NCI-H460 (cell line): ENCODE measurements around the gene SNN. TPM values are rescaled to one million over a fixed set of nuclear protein-coding genes. Genes with fewer than 3 reads are reported as not detected.

Experiments
- DNase-seq: peaks from one replicate; pipeline ENCODE4 v3.0.0-alpha.2; 2016; ENCODE audit warnings: low read depth; ENCODE audit errors: extremely low read depth
- total RNA-seq: library from RNA; depleted of rRNA; stranded (reverse); fragments of >200 nt; shearing (Covaris generic); gene quantifications from 2 replicates; pipeline ENCODE4 v1.2.3, GENCODE V29; 2014

SNN gene
- total RNA-seq, 1 experiment from 2014 or later = 2.0 TPM

DNA sequence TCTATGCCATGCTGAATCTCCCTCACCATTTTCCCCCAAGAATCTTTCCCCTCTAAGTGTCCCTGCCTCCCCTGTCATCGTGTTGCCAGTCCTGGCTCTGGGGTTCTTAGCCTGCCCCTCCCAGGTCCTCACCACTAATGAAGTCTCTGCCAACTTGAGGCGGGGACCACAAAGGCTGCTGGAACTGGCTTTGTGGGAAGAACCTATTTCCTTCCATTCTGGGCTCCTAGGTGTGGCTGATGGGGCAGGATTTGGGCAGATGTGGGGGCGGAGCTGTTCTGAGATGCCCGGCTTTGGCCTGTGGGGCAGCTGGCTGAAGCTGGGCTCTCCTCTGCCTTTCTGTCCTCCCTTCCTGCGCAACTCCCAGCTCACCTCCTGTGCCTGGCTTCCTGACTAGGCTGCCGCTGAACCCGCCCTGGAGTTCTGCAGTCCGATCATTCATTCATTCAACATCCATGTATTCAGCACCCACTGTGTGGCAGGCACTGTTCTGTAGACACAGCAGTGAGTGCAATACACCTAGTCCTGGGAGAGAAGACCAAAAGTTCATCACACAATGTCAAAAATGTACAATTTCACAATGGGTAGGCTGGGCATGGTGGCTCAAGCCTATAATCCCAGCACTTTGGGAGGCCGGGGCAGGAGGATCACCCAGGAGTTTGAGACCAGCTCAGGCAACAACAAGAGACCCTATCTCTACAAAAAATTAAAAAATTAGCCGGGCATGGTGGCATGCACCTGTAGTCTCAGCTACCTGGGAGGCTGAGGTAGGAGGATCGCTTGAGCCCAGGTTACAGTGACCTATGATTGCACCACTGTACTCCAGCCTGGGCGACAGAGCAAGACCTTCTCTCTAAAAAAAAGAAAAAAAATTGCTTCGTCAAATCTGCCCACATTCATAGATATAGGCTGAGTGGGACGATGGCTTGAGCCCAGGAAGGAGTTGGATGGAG is 1.9 kb upstream of the SNN start:
- DNase-seq = no peak

DNA sequence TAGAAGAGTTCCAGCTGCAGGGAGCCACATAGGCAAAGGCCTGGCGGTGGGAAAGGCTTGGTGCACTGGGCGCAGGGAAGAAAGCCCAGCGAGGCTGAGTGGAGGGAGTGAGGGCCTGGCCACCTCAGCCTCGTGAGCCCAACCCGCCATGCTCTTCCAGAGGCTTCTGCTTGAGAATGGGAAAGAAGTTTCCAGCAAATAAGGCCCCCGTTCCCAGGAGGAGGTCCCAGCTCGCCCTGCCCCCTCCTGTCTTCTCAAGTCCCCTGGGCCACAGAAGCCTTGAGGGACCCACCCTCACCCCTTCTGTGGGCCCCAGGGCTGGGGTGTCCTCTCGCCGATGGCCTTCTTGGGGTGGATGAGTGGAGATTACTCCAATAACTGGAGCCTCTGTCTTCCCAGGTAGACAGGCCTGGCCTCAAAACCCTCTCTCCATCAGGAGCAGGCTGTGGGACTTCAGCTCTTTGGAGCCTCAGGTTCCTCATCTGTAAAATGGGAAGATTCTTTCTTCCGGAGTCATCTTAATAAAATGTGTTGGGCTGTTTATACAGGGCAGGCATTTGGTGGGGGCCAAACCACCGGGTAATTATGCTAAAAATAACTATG is 933 bp upstream of the SNN start:
- no peak for DNase-seq

DNA sequence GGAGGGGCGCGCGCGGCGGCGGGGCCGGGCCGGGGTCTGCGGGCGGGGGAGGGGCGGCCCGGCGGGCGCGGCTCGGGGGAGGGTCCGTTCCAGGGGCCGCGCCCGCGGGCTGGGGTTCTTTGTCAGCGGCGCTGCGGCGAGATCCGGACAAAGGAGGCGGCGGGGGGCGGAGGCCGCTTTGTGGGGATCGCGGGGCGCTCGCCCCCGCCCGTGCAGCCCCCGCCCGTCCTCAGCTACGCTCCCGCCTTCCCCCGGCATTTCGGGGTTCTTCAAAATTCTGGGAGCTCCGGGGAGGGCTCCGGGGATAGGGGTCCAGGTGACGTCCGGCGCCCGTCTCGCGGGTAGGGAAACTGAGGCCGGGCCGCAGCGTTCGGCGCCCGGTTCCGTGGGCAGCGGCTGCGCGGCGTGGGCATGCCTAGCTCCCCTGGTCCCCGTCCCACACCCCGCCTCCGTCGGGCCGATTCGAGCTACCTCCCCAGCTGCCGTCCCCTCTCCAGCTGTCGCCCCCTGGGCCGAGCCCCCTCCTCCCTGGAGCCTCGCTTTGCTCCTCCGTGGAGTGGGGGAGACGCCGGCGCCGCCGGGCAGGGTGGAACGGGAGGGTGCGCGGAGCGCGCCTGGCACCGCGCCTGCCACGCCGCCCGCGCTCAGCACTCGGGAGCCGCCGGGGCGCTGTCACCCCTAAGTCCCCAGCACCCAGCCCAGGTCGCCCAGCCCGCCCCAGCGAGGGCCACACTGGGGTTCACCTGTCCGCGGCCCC is 546 bp downstream of the SNN start:
- no peak for DNase-seq

DNA sequence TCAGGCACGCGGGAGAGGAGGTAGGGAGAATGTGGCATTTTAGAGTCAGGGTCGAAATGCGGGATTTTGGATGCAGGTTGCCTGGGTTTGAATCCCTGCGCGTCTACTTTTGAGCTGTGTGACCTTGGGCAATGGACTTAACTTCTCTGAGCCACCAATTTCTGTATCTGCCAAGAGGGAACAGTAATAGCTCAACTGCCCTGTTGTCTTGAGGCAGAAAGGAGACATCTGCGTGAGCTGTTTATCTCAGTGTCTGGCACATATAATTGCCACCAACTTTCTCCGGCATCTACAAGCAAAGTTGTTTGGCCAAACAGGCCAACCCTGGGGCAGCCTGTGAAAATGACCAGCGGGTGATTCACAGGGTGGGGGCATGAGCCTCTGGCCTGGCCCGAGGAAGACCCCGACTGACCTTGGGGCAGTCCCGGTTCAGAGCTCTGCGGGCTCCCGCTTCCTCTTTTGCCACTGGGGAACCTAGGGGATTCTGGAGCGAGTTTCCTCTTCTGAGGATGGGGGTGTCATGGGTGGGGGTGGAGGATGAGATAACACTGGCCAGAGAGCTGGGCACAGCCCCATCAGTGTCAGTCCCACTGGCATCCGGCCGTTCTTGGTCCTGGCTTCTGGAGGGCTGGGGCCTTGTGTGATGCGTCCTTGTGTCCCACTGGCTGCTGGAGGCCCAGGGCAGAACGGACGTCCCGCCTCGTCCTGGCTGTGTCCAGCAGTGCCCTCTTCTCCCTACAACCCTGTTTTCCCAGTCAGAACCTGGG is 1.3 kb downstream of the SNN start:
- DNase-seq = no peak

DNA sequence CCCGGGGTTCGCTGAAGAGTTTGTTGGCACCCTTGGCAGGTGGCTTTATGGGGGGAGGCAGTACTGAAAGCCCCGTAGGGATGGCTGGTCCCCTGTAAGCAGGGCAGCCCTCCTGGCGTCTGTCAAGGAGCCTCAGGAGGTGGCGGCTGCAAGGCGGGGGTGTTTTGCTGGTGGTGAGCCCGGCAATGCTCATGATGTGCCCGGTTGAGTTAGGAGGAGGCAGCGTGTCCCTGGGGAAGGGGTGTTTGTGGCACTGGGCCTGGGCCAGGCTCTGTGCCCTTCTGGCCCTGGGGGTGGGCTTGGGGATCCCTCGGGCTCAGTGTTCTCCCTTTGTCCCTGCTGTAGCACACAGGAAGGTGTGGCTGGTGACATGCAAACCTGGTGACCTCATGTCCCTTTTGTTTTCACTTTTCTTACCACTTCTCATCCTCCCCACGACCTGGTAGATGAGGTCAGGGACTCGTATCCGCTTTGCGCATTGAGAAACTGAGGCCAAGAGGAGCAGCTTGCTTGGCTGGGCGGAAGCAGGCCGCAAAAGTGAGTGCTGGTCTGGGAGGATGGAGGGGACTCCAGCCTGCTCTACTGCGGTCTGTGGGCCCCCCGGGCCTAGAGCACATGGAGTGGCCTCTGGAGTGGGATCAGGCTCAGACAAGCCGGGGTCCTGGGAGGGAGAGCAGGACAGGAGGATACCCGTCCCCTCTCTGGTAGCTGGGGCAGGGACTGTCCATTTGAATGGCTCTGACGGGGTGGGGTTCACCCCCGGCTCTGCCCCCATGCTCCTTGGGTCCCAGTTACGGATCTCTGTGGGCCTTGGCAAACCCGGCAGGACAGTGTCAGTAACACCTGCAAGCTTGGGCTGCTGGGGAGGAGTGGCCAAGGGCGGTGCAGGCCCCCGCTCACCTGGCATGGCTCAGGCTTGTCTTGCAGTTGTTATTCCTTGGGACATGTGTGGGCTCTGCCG is 2.2 kb downstream of the SNN start:
- DNase-seq = no peak

GRCh38 chr16:11671271-11671670 is 3.0 kb downstream of the SNN start:
- DNase-seq = no peak

- DNase-seq = no peak
Measured at GRCh38 chr16:11671676-11672075, 3.4 kb downstream of the SNN start.

DNA sequence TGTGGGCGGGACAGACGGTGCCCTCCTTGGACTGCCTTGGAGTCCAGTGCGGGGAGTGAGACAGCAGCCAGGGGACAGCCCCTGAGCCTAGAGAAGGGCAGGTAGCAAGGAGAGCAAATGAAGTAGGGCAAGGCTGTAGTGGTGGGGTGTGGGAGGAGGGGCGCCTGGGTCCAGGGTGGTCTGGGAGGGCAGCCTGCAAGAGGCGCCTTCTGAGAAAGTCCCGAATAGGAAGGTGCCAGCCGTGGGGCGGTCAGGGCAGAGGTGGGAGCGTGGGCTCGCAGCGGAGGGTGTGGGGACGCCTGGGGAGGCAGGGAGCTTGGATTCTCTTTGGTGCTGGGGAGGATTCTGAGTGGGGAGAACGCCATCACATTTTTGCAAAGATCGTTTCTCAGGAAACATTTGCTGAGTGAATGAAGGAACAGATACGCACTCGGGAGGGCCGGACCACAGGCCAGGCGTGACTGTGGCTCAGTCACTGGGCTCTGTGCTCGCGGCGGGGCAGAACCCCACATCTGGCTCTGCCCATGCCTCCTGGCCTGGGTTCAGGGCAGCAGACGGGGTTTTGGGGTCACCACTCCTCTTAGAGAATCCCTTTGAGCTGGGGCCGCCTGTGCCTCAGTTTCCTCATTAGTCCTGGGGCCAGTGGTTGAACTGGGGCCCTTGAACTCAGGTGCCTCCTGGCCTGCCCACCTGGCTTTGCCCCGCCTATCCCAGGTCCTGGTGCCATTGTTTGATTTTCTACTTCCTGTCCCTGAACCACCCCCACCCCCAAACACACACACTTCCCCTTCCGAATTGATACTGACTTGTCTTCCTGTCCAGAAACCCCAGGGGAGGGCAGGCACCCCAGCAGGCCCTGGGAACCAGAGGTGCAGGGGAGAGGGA is 4.2 kb downstream of the SNN start:
- no peak for DNase-seq

DNA sequence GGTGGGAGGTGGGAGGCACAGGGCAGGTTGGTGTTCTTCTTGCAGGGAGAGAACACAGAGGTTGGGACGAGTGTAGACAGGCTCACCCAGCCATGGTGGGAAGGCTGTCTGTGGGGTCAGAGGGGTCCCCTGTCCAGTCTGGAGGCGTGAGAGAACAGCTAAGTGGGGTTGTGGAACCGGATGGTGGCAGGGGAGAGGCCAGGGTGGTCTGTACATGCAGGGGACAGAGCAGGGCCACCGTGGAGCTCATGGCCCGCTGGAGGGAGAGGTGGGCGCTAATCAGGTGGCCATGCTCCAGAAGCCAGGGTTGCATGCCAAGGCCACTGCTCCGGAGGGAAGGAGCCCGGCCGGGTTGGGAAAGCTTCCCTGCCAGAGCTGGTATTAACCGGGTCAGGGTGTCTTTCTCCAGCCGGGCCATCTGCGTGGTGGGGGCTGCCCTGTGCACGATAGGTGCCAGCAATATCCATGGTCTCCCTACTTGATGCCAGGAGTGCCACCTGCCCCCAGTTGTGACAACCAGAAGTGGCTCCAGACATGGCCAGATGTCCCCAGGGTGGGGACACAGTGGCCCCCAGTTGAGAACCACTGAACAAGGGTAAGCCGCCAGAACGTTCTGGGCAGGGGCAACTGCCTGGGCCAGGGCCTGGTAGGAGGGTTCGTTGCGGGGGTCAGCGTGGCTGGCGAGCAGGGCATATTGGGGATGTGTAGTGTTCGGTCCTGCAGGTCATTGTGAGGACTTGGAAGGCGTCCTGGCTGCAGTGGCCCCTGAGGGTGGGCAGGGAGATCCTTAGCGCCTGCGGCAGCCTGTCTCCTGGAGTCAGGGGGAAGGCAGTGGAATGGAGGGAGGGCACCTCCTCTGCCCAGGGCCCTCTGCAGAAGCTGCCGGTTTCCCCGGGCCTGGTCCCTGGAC is 5.1 kb downstream of the SNN start:
- no peak for DNase-seq

DNA sequence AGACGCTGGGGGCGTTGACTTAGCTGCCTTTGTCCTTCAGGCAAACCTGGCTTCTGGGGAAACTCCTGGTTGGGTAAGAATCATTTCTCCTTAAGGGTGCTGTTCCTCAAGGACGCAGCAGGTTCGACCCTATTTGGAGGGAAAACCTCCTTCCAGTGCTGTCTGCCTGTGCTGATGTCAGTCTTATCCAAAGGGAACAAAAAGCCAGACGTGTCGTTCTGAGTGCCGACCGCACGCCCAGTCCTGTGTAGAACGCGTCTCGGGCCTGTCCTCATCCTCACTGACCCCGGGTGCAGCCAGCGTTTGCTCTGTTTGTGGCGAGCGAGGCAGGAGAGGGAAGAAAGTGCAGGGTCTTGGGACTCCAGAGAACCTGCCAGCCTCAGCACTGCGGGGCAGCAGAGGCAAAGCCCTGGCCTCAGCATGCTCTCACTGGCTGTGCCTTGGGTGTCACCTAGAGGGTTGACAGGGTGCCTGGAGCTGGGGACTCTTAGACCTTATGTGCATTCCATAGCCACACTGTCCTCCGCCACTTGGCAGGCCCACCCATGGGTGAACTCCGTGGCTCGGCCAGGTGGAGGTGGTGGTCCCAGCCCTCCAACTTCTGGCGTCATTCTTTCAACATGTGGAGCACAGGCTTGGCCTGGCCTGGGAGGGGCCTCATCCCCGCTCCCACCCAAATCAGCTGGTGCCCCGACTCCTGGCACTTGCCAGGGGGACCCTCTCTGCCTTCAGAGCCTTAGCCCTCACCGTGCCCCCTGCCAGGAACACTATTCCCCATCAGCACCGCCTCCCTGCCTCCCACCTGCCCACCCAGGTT is 6.0 kb downstream of the SNN start:
- DNase-seq = no peak

- no peak for DNase-seq
Measured at GRCh38 chr16:11674818-11675560, 6.7 kb downstream of the SNN start.

DNA sequence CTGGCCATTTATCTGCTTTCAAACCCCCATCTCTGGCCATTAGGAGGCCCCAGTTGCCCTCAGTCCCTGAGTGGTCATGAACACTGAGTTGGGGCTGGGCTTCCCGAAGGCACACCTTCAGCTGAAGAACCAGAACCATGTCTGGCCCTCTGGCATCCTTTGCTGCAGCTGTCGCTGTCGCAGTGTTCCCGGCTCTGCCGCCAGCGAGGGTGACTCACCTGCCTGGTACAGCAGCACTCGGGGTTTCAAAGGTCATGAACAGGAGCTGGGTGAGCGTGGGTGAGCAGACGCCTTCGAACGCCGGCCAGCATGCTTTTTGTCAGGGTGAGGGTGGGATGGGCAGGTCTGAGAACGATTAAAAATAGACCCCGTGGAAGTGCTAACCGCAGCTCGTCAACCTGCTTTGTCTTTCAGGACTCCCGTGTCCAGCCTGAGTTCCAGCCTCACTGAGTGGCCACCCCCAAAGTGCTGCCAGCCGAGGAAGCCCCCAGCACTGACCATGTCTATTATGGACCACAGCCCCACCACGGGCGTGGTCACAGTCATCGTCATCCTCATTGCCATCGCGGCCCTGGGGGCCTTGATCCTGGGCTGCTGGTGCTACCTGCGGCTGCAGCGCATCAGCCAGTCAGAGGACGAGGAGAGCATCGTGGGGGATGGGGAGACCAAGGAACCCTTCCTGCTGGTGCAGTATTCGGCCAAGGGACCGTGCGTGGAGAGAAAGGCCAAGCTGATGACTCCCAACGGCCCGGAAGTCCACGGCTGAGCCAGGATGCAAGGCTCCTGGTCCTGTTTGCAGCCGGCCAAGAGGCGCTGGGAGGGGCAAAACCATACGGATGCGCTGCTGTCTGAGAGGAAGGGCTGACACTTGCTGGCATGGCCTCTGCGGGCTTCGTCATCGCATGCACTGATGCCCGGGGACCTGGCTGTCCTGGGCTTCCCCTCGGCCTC is 7.6 kb downstream of the SNN start:
- no peak for DNase-seq

DNA sequence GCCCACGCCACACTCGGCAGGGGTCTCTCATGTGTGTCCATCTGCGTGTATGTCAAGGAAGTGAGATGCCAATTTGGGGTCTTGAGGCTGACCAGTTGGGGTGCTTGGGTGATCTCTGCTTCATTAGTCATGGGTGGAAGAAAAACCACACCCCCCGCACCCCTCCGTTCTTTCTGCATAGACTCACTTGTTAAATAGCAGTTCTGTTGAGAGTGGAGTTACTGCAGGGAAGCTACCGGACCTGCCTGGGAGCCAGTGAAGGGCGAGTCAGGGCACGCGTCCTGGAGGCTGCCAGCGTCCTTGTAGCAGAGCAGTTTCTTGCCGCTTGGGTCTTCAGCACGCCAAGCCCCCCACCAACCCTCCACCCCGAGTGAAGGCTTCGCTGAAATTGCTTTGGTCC is 8.5 kb downstream of the SNN start:
- DNase-seq = no peak

GRCh38 chr16:11677451-11677951 is 9.2 kb downstream of the SNN start:
- DNase-seq = no peak
